Mesendoderm (in vitro differentiated cells): ENCODE data around the gene RRAS.

Experiments
- DNase-seq: peaks from one replicate; pipeline ENCODE4 v3.0.0; 2013
- H2AK5ac ChIP-seq: 2 replicates; pipeline ENCODE4 v1.6.1; 2013; ENCODE audit warnings: low read length, inconsistent platforms
- H2BK120ac ChIP-seq: 2 replicates; pipeline ENCODE4 v1.6.1; 2013; ENCODE audit warnings: low read depth, mild to moderate bottlenecking, low read length, moderate library complexity, mixed read lengths
- H2BK15ac ChIP-seq: replicated peaks from 2 replicates; pipeline ENCODE4 v1.6.1; 2013; ENCODE audit warnings: low read depth, mild to moderate bottlenecking, moderate library complexity
- H2BK5ac ChIP-seq: 2 replicates; pipeline ENCODE4 v1.6.1; 2013; ENCODE audit warnings: low read length, inconsistent platforms
- H3K18ac ChIP-seq: 2 replicates; pipeline ENCODE4 v1.6.1; 2013; ENCODE audit warnings: mild to moderate bottlenecking, low read length, mixed read lengths
- H3K23ac ChIP-seq: one replicate; pipeline ENCODE4 v1.6.1; 2013; ENCODE audit warnings: low read length
- H3K27ac ChIP-seq: 2 replicates; pipeline ENCODE4 v1.5.1; 2013; ENCODE audit warnings: low read depth, mild to moderate bottlenecking, inconsistent platforms, low read length, moderate library complexity
- H3K27me3 ChIP-seq: 2 replicates; pipeline ENCODE4 v1.6.1; 2013; ENCODE audit warnings: low read length, control low read depth, mild to moderate bottlenecking, inconsistent platforms; ENCODE audit not compliant: insufficient read depth, poor library complexity
- H3K36me3 ChIP-seq: 2 replicates; pipeline ENCODE4 v1.6.1; 2013; ENCODE audit warnings: low read length, inconsistent platforms; ENCODE audit not compliant: control insufficient read depth, insufficient read depth
- H3K4ac ChIP-seq: one replicate; pipeline ENCODE4 v1.6.1; 2013; ENCODE audit warnings: low read depth, mild to moderate bottlenecking, low read length, moderate library complexity
- H3K4me1 ChIP-seq: 2 replicates; pipeline ENCODE4 v1.6.1; 2013; ENCODE audit warnings: low read depth, low read length, inconsistent platforms; ENCODE audit not compliant: control insufficient read depth
- H3K4me2 ChIP-seq: 2 replicates; pipeline ENCODE4 v1.6.1; 2013; ENCODE audit warnings: low read length
- H3K4me3 ChIP-seq: 2 replicates; pipeline ENCODE4 v1.5.1; 2013; ENCODE audit warnings: mild to moderate bottlenecking, low read length
- H3K56ac ChIP-seq: one replicate; pipeline ENCODE4 v1.6.1; 2013; ENCODE audit warnings: low read length
- H3K79me1 ChIP-seq: 2 replicates; pipeline ENCODE4 v1.6.1; 2013; ENCODE audit warnings: low read length, inconsistent platforms
- H3K79me2 ChIP-seq: 2 replicates; pipeline ENCODE4 v1.6.1; 2013; ENCODE audit warnings: mild to moderate bottlenecking, low read length; ENCODE audit not compliant: control insufficient read depth, insufficient read depth
- H3K9ac ChIP-seq: 2 replicates; pipeline ENCODE4 v1.6.1; 2013; ENCODE audit warnings: low read length, inconsistent platforms
- H4K5ac ChIP-seq: one replicate; pipeline ENCODE4 v1.6.1; 2013; ENCODE audit warnings: low read length
- H4K8ac ChIP-seq: one replicate; pipeline ENCODE4 v1.6.1; 2013; ENCODE audit warnings: low read depth, mild to moderate bottlenecking, control low read depth, low read length, moderate library complexity
- WGBS: extraction: QIAGEN DNeasy Blood & Tissue Kit; methylation state at CpG from one replicate; pipeline ENCODE4 v1.1.7; 2013; ENCODE audit warnings: low lambda C conversion rate, missing lambda C conversion rate; ENCODE audit not compliant: insufficient coverage; ENCODE audit errors: extremely low coverage; 5-methylcytosine and 5-hydroxymethylcytosine counted together

The RRAS gene

DNA sequence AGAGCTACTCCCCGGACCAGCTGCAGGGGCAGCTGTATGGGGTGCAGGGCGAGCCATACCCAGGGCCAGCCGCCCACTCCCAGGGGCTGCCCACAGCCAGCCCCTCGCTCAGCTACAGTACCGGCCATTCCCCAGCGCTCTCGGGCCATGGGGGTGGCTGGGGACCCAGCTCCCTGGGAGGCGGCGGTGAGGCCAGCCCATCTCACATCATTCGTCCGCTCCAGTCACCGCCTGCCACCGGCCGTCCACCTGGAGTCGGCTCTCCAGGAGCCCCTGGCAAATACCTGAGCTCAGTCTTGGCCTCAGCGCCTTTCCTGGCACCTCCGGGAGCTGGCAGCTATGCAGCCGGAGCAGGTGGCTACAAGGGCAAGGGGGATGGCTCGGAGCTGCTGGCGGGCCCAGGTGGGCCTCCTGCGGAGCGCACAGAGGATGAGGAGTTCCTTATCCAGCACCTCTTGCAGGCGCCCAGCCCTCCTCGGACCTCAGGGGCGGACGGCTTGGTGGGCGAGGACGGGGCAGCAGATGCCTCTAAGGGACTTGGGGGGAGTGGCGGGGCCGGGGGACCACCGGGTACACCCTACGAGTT, 44.0 kb downstream of the RRAS start:
- H3K36me3 ChIP-seq = peaks cover 10% of the 10 kb centered on the region
- DNase-seq = no peak
- no CpG with 5 or more reads among the region's 32 CpGs for WGBS
- no peak overlapping the region for H2BK15ac ChIP-seq
- no peak overlapping the region for H3K4me2 ChIP-seq
- H3K79me2 ChIP-seq = peaks cover 26% of the 10 kb centered on the region
- H3K27ac ChIP-seq = no peak overlapping the region
- H2BK120ac ChIP-seq = no peak overlapping the region
- no peak overlapping the region for H3K4ac ChIP-seq
- H3K79me1 ChIP-seq = peaks cover 13% of the 10 kb centered on the region
- no peak overlapping the region for H3K9ac ChIP-seq
- H3K18ac ChIP-seq = no peak overlapping the region
- no peaks in the 10 kb centered on the region for H3K27me3 ChIP-seq
- H3K4me1 ChIP-seq = no peaks in the 10 kb centered on the region
- H2AK5ac ChIP-seq = no peak overlapping the region
- no peak overlapping the region for H4K5ac ChIP-seq
- H2BK5ac ChIP-seq = no peak overlapping the region
- H4K8ac ChIP-seq = no peak overlapping the region
- H3K4me3 ChIP-seq = no peak overlapping the region
- no peak overlapping the region for H3K56ac ChIP-seq
- H3K23ac ChIP-seq = no peak overlapping the region

DNA sequence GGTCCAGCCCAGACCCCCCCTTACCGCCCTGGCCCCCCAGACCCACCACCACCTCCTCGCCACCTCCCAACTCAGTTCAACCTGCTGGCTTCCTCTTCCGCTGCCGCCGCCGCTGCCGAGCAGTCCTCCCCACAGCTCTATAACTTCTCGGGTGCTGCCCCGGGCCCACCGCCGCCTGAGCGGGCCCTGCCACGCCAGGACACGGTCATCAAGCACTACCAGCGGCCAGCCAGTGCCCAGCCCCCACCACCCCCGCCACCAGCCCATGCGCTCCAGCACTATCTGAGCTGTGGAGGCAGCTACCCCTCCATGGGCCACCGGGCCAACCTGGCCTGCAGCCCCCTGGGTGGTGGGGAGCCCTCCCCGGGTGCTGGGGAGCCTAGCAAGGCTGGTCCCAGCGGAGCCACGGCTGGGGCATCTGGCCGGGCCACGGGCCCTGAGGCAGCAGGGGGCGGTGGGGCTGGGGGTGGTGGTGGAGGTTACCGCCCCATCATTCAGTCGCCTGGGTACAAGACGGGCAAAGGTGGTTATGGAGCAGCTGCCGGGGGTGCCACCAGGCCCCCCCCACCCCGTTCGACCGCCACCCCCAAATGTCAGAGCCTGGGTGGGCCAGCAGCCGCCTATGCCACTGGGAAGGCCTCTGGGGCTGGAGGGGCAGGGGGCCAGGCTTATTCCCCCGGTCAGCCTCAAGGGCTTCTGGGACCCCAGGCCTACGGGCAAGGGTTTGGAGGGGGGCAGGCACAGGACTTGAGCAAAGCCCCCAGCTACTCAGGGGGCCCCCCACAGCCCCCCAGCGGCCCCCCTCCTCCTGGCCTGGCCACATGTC, 44.7 kb downstream of the RRAS start:
- no peak overlapping the region for H3K9ac ChIP-seq

DNA sequence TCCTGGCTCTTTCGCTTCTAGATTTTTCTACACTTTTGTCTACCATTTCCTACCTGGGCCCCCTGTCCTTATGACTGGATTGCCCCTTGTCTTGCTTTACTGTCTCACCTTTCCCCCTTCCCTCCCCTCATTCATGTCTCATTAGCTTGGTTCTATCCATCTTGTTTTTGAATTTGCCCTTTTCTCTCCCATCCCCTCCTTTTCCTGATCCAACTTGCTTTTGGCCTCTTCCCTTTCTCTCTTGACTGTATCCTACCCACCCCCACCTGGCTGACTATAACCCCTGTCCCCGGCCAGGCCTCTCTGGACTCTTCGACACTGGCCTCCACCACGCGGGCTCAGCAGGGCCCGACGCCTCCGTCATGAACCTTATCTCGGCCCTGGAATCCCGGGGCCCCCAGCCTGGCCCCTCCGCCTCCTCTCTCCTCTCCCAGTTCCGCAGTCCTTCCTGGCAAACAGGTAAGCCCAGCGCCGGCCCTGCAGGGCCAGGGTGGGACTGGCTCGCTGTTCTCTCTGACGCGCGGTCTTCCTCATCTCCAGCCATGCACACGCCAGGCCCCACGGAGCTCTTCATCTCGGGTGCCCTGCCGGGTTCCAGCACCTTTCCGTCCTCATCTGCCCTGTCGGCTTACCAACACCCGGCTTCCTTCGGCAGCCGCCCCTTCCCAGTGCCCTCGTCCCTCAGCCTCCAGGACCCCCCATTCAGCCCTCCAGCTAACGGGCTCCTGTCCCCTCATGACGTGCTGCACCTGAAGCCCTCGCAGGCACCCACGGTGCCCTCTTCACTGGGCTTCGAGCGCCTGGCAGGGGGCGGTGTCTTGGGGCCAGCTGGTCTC, 45.6 kb downstream of the RRAS start:
- no peak overlapping the region for H3K4me2 ChIP-seq
- H3K27me3 ChIP-seq = no peaks in the 10 kb centered on the region
- H3K36me3 ChIP-seq = peaks cover 5% of the 10 kb centered on the region
- no peak overlapping the region for H4K8ac ChIP-seq
- DNase-seq = no peak
- no peak overlapping the region for H3K27ac ChIP-seq
- H3K4ac ChIP-seq = no peak overlapping the region
- H2BK5ac ChIP-seq = no peak overlapping the region
- H3K79me2 ChIP-seq = peaks cover 27% of the 10 kb centered on the region
- H2BK120ac ChIP-seq = no peak overlapping the region
- H2BK15ac ChIP-seq = no peak overlapping the region
- no peak overlapping the region for H3K4me3 ChIP-seq
- H3K18ac ChIP-seq = no peak overlapping the region
- H3K23ac ChIP-seq = no peak overlapping the region
- H3K79me1 ChIP-seq = peaks cover 10% of the 10 kb centered on the region
- H3K4me1 ChIP-seq = no peaks in the 10 kb centered on the region
- no peak overlapping the region for H2AK5ac ChIP-seq
- no peak overlapping the region for H4K5ac ChIP-seq
- no CpG with 5 or more reads among the region's 35 CpGs for WGBS
- peak overlapping the region; percentile 36 for H3K9ac ChIP-seq
- no peak overlapping the region for H3K56ac ChIP-seq

More for the DNA sequence above, 44.7 kb downstream of the RRAS start:
- Histone ChIP-seq H3K56ac (no peak overlapping the region), H3K4ac (no peak overlapping the region), H3K18ac (no peak overlapping the region), H3K27ac (no peak overlapping the region), H2BK5ac (no peak overlapping the region), H4K8ac (no peak overlapping the region), H3K23ac (no peak overlapping the region), H2BK15ac (no peak overlapping the region), H2BK120ac (no peak overlapping the region), H3K79me2 (peaks cover 27% of the 10 kb centered on the region), H3K27me3 (no peaks in the 10 kb centered on the region), H3K4me3 (no peak overlapping the region), H3K4me2 (no peak overlapping the region), H3K36me3 (peaks cover 8% of the 10 kb centered on the region), H3K4me1 (no peaks in the 10 kb centered on the region), H3K79me1 (peaks cover 13% of the 10 kb centered on the region), H4K5ac (no peak overlapping the region), H2AK5ac (no peak overlapping the region)
- no peak for DNase-seq
- WGBS = no CpG with 5 or more reads among the region's 35 CpGs

- Histone ChIP-seq H3K4ac (peak overlapping the region; percentile 74), H3K4me1 (no peaks in the 10 kb centered on the region), H3K36me3 (peaks cover 3% of the 10 kb centered on the region), H3K23ac (no peak overlapping the region), H4K8ac (no peak overlapping the region), H2AK5ac (no peak overlapping the region), H3K27me3 (no peaks in the 10 kb centered on the region), H4K5ac (no peak overlapping the region), H3K9ac (peak overlapping the region; percentile 96), H3K27ac (no peak overlapping the region), H2BK120ac (no peak overlapping the region), H3K79me2 (peaks cover 27% of the 10 kb centered on the region), H3K79me1 (peaks cover 8% of the 10 kb centered on the region), H3K56ac (peak overlapping the region; percentile 93), H3K4me3 (peak overlapping the region; percentile 91), H3K18ac (peak overlapping the region; percentile 42), H2BK15ac (no peak overlapping the region), H2BK5ac (no peak overlapping the region), H3K4me2 (peak overlapping the region; percentile 43)
- no CpG with 5 or more reads among the region's 27 CpGs for WGBS
- DNase-seq = peak; percentile 97
Observed at GRCh38 chr19:49593233-49594113, 46.5 kb downstream of the RRAS start.

GRCh38 chr19:49592486-49593232, 47.3 kb downstream of the RRAS start:
- H2BK15ac ChIP-seq = no peak overlapping the region
- H3K23ac ChIP-seq = no peak overlapping the region
- peak overlapping the region; percentile 96 for H3K9ac ChIP-seq
- no peaks in the 10 kb centered on the region for H3K27me3 ChIP-seq
- no peak overlapping the region for H2AK5ac ChIP-seq
- WGBS = no CpG with 5 or more reads among the region's 28 CpGs
- H2BK5ac ChIP-seq = no peak overlapping the region
- H3K4me1 ChIP-seq = no peaks in the 10 kb centered on the region
- DNase-seq = peak; percentile 69
- H3K4ac ChIP-seq = peak overlapping the region; percentile 74
- H3K4me3 ChIP-seq = peak overlapping the region; percentile 91
- peaks cover 27% of the 10 kb centered on the region for H3K79me2 ChIP-seq
- no peak overlapping the region for H4K5ac ChIP-seq
- peak overlapping the region; percentile 88 for H3K4me2 ChIP-seq
- H4K8ac ChIP-seq = no peak overlapping the region
- H3K36me3 ChIP-seq = peaks cover 3% of the 10 kb centered on the region
- H3K27ac ChIP-seq = peak overlapping the region; percentile 23
- H3K79me1 ChIP-seq = peaks cover 8% of the 10 kb centered on the region
- H2BK120ac ChIP-seq = no peak overlapping the region
- peak overlapping the region; percentile 42 for H3K18ac ChIP-seq
- peak overlapping the region; percentile 93 for H3K56ac ChIP-seq
